IPS DF 6.9 (cell line): ENCODE data around the gene EEF1AKMT3.
A peak's percentile ranks its signal among the peaks of the same experiment; 100 is the strongest.

Experiments used
- DNase-seq: peaks from one replicate; pipeline ENCODE4 v3.0.0-alpha.2; 2013; ENCODE audit warnings: low read depth, low spot score
- H3K27ac ChIP-seq: one replicate; pipeline ENCODE4 v1.5.1; 2013; ENCODE audit warnings: low read length, control low read depth
- H3K27me3 ChIP-seq: 2 replicates; pipeline ENCODE4 v1.6.1; 2013; ENCODE audit warnings: mild to moderate bottlenecking, low read length; ENCODE audit not compliant: control insufficient read depth, insufficient read depth
- H3K36me3 ChIP-seq: 2 replicates; pipeline ENCODE4 v1.6.1; 2013; ENCODE audit warnings: low read length; ENCODE audit not compliant: control insufficient read depth, insufficient read depth
- H3K4me1 ChIP-seq: 2 replicates; pipeline ENCODE4 v1.6.1; 2013; ENCODE audit warnings: low read length; ENCODE audit not compliant: control insufficient read depth, insufficient read depth
- H3K4me3 ChIP-seq: 2 replicates; pipeline ENCODE4 v1.5.1; 2013; ENCODE audit warnings: mild to moderate bottlenecking, low read length
- H3K9me3 ChIP-seq: 2 replicates; pipeline ENCODE4 v1.6.1; 2013; ENCODE audit warnings: low read length, inconsistent platforms; ENCODE audit not compliant: control insufficient read depth, insufficient read depth
- WGBS: extraction: QIAGEN DNeasy Blood & Tissue Kit; methylation state at CpG from one replicate; pipeline ENCODE4 v1.1.7; 2013; ENCODE audit warnings: mixed read lengths, missing lambda C conversion rate; ENCODE audit not compliant: insufficient read length, insufficient coverage; 5-methylcytosine and 5-hydroxymethylcytosine counted together

Gene EEF1AKMT3

GRCh38 chr12:57776247-57776587, 3.8 kb downstream of the EEF1AKMT3 start:
- H3K4me1 ChIP-seq: peaks cover 1% of the 10 kb centered on the region; the same call in 1 of the 2 replicates
- no peaks in the 10 kb centered on the region for H3K9me3 ChIP-seq
- no peaks in the 10 kb centered on the region for H3K36me3 ChIP-seq
- H3K27me3 ChIP-seq: no peaks in the 10 kb centered on the region
- DNase-seq: no peak
- H3K27ac ChIP-seq: no peak overlapping the region
- H3K4me3 ChIP-seq: no peak overlapping the region
- WGBS: no CpG with 5 or more reads among the region's 2 CpGs

GRCh38 chr12:57777367-57777766, 5.0 kb downstream of the EEF1AKMT3 start:
- Histone ChIP-seq H3K9me3 (no peaks in the 10 kb centered on the region), H3K36me3 (no peaks in the 10 kb centered on the region), H3K4me1 (no peaks in the 10 kb centered on the region), H3K27me3 (no peaks in the 10 kb centered on the region), H3K4me3 (no peak overlapping the region), H3K27ac (no peak overlapping the region)
- DNase-seq: no peak
- WGBS: no CpG with 5 or more reads among the region's 7 CpGs

GRCh38 chr12:57777911-57778310, 5.5 kb downstream of the EEF1AKMT3 start:
- Histone ChIP-seq H3K27ac (no peak overlapping the region), H3K4me3 (no peak overlapping the region), H3K4me1 (no peaks in the 10 kb centered on the region), H3K36me3 (no peaks in the 10 kb centered on the region), H3K27me3 (no peaks in the 10 kb centered on the region), H3K9me3 (no peaks in the 10 kb centered on the region)
- no CpG with 5 or more reads among the region's 7 CpGs for WGBS
- no peak for DNase-seq

GRCh38 chr12:57779736-57780135, 7.3 kb downstream of the EEF1AKMT3 start:
- no peak overlapping the region for H3K27ac ChIP-seq
- WGBS: no CpG with 5 or more reads among the region's 1 CpG
- H3K4me1 ChIP-seq: no peaks in the 10 kb centered on the region
- no peaks in the 10 kb centered on the region for H3K9me3 ChIP-seq
- no peaks in the 10 kb centered on the region for H3K27me3 ChIP-seq
- no peaks in the 10 kb centered on the region for H3K36me3 ChIP-seq
- H3K4me3 ChIP-seq: no peak overlapping the region
- no peak for DNase-seq

GRCh38 chr12:57780284-57780897, 8.0 kb downstream of the EEF1AKMT3 start:
- no peak for DNase-seq
- no CpG with 5 or more reads among the region's 4 CpGs for WGBS
- Histone ChIP-seq H3K4me1 (no peaks in the 10 kb centered on the region), H3K4me3 (no peak overlapping the region), H3K9me3 (no peaks in the 10 kb centered on the region), H3K36me3 (no peaks in the 10 kb centered on the region), H3K27ac (no peak overlapping the region), H3K27me3 (no peaks in the 10 kb centered on the region)

GRCh38 chr12:57781244-57781643, 8.8 kb downstream of the EEF1AKMT3 start:
- Histone ChIP-seq H3K27ac (no peak overlapping the region), H3K36me3 (peaks cover 3% of the 10 kb centered on the region; the same call in 1 of the 2 replicates)

GRCh38 chr12:57781801-57782200, 9.4 kb downstream of the EEF1AKMT3 start:
- H3K4me1 ChIP-seq: no peaks in the 10 kb centered on the region
- DNase-seq: no peak
- H3K27ac ChIP-seq: no peak overlapping the region
- H3K4me3 ChIP-seq: no peak overlapping the region
- H3K27me3 ChIP-seq: no peaks in the 10 kb centered on the region
- no peaks in the 10 kb centered on the region for H3K9me3 ChIP-seq
- peaks cover 6% of the 10 kb centered on the region; the same call in 1 of the 2 replicates for H3K36me3 ChIP-seq
- no CpG with 5 or more reads among the region's 2 CpGs for WGBS

More at GRCh38 chr12:57781244-57781643, 8.8 kb downstream of the EEF1AKMT3 start:
- H3K4me1 ChIP-seq: no peaks in the 10 kb centered on the region
- DNase-seq: no peak
- no peak overlapping the region for H3K4me3 ChIP-seq
- H3K27me3 ChIP-seq: no peaks in the 10 kb centered on the region
- no peaks in the 10 kb centered on the region for H3K9me3 ChIP-seq
- WGBS: no CpG with 5 or more reads among the region's 3 CpGs

GRCh38 chr12:57782243-57782607, 9.8 kb downstream of the EEF1AKMT3 start:
- no CpG with 5 or more reads among the region's 4 CpGs for WGBS
- no peaks in the 10 kb centered on the region for H3K9me3 ChIP-seq
- DNase-seq: no peak
- H3K4me1 ChIP-seq: no peaks in the 10 kb centered on the region
- no peaks in the 10 kb centered on the region for H3K27me3 ChIP-seq
- H3K27ac ChIP-seq: no peak overlapping the region
- H3K36me3 ChIP-seq: peaks cover 9% of the 10 kb centered on the region; the same call in 1 of the 2 replicates
- H3K4me3 ChIP-seq: no peak overlapping the region

- no peaks in the 10 kb centered on the region for H3K4me1 ChIP-seq
- H3K36me3 ChIP-seq: peaks cover 9% of the 10 kb centered on the region; the same call in 1 of the 2 replicates
- no peaks in the 10 kb centered on the region for H3K27me3 ChIP-seq
- H3K27ac ChIP-seq: no peak within 1 kb of the TSS
- WGBS: no CpG with 5 or more reads among the region's 45 CpGs
- DNase-seq: peak; percentile 85
- H3K4me3 ChIP-seq: peak within 1 kb of the TSS; percentile 82
- H3K9me3 ChIP-seq: no peaks in the 10 kb centered on the region
These were observed 10.4 kb downstream of the EEF1AKMT3 start, which contains the start of gene TSFM for GRCh38 chr12:57782608-57783465. Gene TSFM (plus strand): TSS chr12:57782787. CDS start chr12:57782802, 15 bp downstream.

- H3K9me3 ChIP-seq: no peaks in the 10 kb centered on the region
- H3K36me3 ChIP-seq: peaks cover 9% of the 10 kb centered on the region; the same call in 1 of the 2 replicates
- H3K4me3 ChIP-seq: peak overlapping the region; percentile 82; the same call in 1 of the 2 replicates
- DNase-seq: no peak
- no peak overlapping the region for H3K27ac ChIP-seq
- H3K4me1 ChIP-seq: no peaks in the 10 kb centered on the region
- no peaks in the 10 kb centered on the region for H3K27me3 ChIP-seq
- no CpG with 5 or more reads among the region's 12 CpGs for WGBS
These were observed 11.0 kb downstream of the EEF1AKMT3 start for GRCh38 chr12:57783466-57783801.
